ENCODE data around the gene FMN2.

DNA sequence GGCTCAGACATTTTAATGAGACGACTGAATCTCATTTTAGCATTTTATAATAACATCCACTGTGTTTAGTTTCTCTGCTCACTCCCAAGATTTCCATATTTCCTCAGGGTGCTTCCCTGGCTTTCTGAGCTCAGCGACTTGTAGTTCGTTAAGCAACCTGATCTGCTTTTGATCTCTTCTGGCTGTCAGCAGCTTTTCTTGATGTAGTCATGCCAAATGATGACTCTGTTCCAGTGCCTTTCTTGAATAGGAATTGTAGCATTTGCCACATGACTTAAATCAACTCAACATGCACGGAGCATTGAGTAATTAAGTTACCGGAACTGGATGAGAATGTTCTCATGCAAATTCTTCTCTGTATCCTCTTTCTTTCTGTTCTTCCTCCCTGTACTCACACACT lies 246.1 kb downstream of the FMN2 start:
- TF ChIP-seq, protein P1, sequence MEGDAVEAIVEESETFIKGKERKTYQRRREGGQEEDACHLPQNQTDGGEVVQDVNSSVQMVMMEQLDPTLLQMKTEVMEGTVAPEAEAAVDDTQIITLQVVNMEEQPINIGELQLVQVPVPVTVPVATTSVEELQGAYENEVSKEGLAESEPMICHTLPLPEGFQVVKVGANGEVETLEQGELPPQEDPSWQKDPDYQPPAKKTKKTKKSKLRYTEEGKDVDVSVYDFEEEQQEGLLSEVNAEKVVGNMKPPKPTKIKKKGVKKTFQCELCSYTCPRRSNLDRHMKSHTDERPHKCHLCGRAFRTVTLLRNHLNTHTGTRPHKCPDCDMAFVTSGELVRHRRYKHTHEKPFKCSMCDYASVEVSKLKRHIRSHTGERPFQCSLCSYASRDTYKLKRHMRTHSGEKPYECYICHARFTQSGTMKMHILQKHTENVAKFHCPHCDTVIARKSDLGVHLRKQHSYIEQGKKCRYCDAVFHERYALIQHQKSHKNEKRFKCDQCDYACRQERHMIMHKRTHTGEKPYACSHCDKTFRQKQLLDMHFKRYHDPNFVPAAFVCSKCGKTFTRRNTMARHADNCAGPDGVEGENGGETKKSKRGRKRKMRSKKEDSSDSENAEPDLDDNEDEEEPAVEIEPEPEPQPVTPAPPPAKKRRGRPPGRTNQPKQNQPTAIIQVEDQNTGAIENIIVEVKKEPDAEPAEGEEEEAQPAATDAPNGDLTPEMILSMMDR (conservative IDR thresholded peaks at IDR 0.05 in 1 of 2, IDR thresholded peaks at IDR 0.05 in 1 of 2; ENCODE audit: extremely low read depth in 1 of 2, insufficient read depth in 1 of 2, low read depth in 1 of 2, low read length in 2 of 2), result no peak
- no peak for TF ChIP-seq EZH2 (IDR thresholded peaks at IDR 0.05; ENCODE audit: borderline replicate concordance, low read length)
